ENCODE data around the gene CYP2D6.

DNA sequence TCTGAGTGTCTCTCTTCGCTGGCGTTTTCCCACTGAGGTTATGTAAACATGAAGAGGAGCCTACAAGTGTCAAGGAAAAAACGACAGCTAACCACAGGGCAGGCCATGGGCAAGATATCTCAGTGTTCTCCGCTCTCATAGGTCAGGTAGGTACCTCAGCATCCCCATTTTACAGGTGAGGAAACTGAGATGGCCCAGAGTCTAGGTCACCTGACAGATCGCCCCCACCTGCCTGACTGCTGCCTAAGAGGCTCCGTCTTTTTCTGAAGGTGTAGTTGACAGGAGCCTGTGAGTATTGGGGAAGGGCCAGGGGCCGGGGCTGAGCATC lies 39.2 kb downstream of the CYP2D6 start:
- TF ChIP-seq, protein P1, sequence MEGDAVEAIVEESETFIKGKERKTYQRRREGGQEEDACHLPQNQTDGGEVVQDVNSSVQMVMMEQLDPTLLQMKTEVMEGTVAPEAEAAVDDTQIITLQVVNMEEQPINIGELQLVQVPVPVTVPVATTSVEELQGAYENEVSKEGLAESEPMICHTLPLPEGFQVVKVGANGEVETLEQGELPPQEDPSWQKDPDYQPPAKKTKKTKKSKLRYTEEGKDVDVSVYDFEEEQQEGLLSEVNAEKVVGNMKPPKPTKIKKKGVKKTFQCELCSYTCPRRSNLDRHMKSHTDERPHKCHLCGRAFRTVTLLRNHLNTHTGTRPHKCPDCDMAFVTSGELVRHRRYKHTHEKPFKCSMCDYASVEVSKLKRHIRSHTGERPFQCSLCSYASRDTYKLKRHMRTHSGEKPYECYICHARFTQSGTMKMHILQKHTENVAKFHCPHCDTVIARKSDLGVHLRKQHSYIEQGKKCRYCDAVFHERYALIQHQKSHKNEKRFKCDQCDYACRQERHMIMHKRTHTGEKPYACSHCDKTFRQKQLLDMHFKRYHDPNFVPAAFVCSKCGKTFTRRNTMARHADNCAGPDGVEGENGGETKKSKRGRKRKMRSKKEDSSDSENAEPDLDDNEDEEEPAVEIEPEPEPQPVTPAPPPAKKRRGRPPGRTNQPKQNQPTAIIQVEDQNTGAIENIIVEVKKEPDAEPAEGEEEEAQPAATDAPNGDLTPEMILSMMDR (IDR thresholded peaks at IDR 0.05; ENCODE audit: insufficient read depth, low read depth, low read length): no peak
- TF ChIP-seq EZH2 (IDR thresholded peaks at IDR 0.05; ENCODE audit: insufficient read depth, low read length): no peak

All from astrocyte (in vitro differentiated cells and primary cell).